ENCODE data around the gene RAD54L. TPM values are rescaled to one million over a fixed set of nuclear protein-coding genes. Genes with fewer than 3 reads are reported as not detected.

Gene RAD54L
- total and polyA plus RNA-seq, 10 of the 15 experiments (the other 5 are each of a cell fraction or from before 2014, with no cell fraction given), result 12.9 to 54.2 (median 23.6) TPM

GRCh38 chr1:46203738-46204405, 43.7 kb upstream of the RAD54L start (continued):
- TF ChIP-seq REST (IDR thresholded peaks at IDR 0.05; ENCODE audit: low read depth, low read length), result no peak
- TF ChIP-seq ZBED1 (IDR thresholded peaks at IDR 0.05; ENCODE audit: borderline replicate concordance), result no peak
- TF ChIP-seq ATF7 (IDR thresholded peaks at IDR 0.05; ENCODE audit: low read depth), result no peak
- no peak for TF ChIP-seq KAT2A (conservative IDR thresholded peaks at IDR 0.05; ENCODE audit: control insufficient read depth, low read depth, low read length)

DNA sequence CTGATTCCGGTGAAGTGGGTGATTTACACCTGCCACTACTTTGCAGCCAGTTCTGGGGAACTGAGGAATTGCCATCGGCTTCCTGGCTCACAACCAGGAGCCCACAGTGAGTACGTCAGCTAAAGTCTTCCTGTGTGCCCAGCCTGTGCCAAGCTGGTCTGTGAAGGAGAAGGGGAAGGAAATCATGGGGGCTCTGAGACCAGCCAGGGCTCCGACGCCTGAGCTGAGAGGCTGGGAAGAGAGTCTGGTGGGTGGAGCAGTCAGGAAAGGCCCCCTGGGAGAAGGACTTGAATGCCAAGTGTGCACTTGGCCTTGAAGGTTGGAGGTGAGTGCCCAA, 43.2 kb upstream of the RAD54L start:
- TF ChIP-seq NR2F1 (conservative IDR thresholded peaks at IDR 0.05) (no peak), NFXL1 (IDR thresholded peaks at IDR 0.05; ENCODE audit: borderline replicate concordance) (no peak), FOS (IDR thresholded peaks at IDR 0.05; ENCODE audit: borderline replicate concordance, extremely low read depth, insufficient read length) (no peak), CHD2 (IDR thresholded peaks at IDR 0.05; ENCODE audit: borderline replicate concordance, low read depth, low read length) (no peak), DPF2 (IDR thresholded peaks at IDR 0.05) (no peak)
- TF ChIP-seq, protein P1, sequence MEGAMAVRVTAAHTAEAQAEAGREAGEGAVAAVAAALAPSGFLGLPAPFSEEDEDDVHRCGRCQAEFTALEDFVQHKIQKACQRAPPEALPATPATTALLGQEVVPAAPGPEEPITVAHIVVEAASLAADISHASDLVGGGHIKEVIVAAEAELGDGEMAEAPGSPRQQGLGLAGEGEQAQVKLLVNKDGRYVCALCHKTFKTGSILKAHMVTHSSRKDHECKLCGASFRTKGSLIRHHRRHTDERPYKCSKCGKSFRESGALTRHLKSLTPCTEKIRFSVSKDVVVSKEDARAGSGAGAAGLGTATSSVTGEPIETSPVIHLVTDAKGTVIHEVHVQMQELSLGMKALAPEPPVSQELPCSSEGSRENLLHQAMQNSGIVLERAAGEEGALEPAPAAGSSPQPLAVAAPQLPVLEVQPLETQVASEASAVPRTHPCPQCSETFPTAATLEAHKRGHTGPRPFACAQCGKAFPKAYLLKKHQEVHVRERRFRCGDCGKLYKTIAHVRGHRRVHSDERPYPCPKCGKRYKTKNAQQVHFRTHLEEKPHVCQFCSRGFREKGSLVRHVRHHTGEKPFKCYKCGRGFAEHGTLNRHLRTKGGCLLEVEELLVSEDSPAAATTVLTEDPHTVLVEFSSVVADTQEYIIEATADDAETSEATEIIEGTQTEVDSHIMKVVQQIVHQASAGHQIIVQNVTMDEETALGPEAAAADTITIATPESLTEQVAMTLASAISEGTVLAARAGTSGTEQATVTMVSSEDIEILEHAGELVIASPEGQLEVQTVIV (IDR thresholded peaks at IDR 0.05; ENCODE audit: borderline replicate concordance, partially characterized antibody), result no peak
- Histone ChIP-seq H3K4me2 (ENCODE audit: control insufficient read depth, insufficient read depth) (no peak overlapping the region), H3K4me1 (ENCODE audit: control insufficient read depth, insufficient read depth, low read length) (peaks cover 3% of the 10 kb centered on the region; the same call in 1 of the 2 replicates), H3K27ac (ENCODE audit: control insufficient read depth, insufficient read depth) (no peak overlapping the region), H3K4me3 (no peak overlapping the region), H3K79me2 (ENCODE audit: control insufficient read depth, insufficient read depth, low read length) (no peaks in the 10 kb centered on the region), H2AFZ (ENCODE audit: control insufficient read depth, low read depth, low read length) (no peak overlapping the region), H3K9ac (ENCODE audit: control insufficient read depth, insufficient read depth, low read length) (no peak overlapping the region), H3K9me3 (replicated peaks; ENCODE audit: control insufficient read depth, insufficient read depth, low read length) (no peaks in the 10 kb centered on the region), H3K27me3 (replicated peaks in 1 of 2; ENCODE audit: control insufficient read depth in 2 of 2, insufficient read depth in 2 of 2, low read length in 1 of 2) (no peaks in the 10 kb centered on the region), H4K20me1 (ENCODE audit: control insufficient read depth, insufficient read depth) (no peaks in the 10 kb centered on the region), H3K36me3 (ENCODE audit: control insufficient read depth in 2 of 2, insufficient read depth in 2 of 2, low read length in 1 of 2) (no peaks in the 10 kb centered on the region)
- FAIRE-seq (no peak), ATAC-seq (no peak), DNase-seq (ENCODE audit: low read depth, low spot score) (no peak)
- RAD21 ChIA-PET (ENCODE audit: unreplicated experiment), result interaction anchor here (0.7 kb wide), 1 partner anchor 268 kb away, joined by 3 read pairs; no protein-coding TSS in a partner anchor
- POLR2A ChIA-PET, result no interaction called here
- 69% methylated on average over 5 of the region's 5 CpGs for WGBS (ENCODE audit: insufficient coverage, insufficient replicate concordance, low lambda C conversion rate, missing lambda C conversion rate)
- intact Hi-C loops (cut with micrococcal nuclease; ENCODE audit: unreplicated experiment) (no loop called here), in situ Hi-C loops (cut with MboI) (no loop called here)
- CTCF ChIA-PET, result interaction anchor here (4.4 kb wide), 1 partner anchor 20 kb away, joined by 23 read pairs; no protein-coding TSS in a partner anchor
- no TSS peak for BruUV-seq (replicated peaks)
- SMC1A ChIA-PET (ENCODE audit: uncharacterized antibody, unreplicated experiment), result interaction anchor here (1.0 kb wide), 1 partner anchor 23 kb away, joined by 4 read pairs; no protein-coding TSS in a partner anchor

Measured in GM12878 (cell line).